ENCODE results near the gene XBP1.

XBP1 gene

GRCh38 chr22:28780296-28780695 lies 20.1 kb downstream of the XBP1 start:
- TF ChIP-seq CTCF (IDR thresholded peaks at IDR 0.05): no peak
- Histone ChIP-seq H3K79me2 (peaks cover 12% of the 10 kb centered on the region), H3K9me3 (ENCODE audit: control insufficient read depth, low read length) (no peaks in the 10 kb centered on the region), H3K9ac (no peak overlapping the region), H3K27me3 (ENCODE audit: control insufficient read depth, insufficient read depth, low read length) (no peaks in the 10 kb centered on the region), H2AFZ (no peak overlapping the region), H3K36me3 (ENCODE audit: control insufficient read depth, insufficient read depth, low read length) (no peaks in the 10 kb centered on the region), H3K4me2 (ENCODE audit: low read length) (no peak overlapping the region), H3K27ac (no peak overlapping the region), H3K4me3 (ENCODE audit: low read depth, low read length) (no peak overlapping the region), H3K4me1 (peaks cover 2% of the 10 kb centered on the region)

GRCh38 chr22:28779833-28780232 lies 20.5 kb downstream of the XBP1 start:
- H3K4me1 ChIP-seq: peaks cover 2% of the 10 kb centered on the region
- no peak overlapping the region for H3K27ac ChIP-seq
- no peak overlapping the region for H3K9ac ChIP-seq
- no peak for TF ChIP-seq CTCF (IDR thresholded peaks at IDR 0.05)
- no peaks in the 10 kb centered on the region for H3K9me3 ChIP-seq (ENCODE audit: control insufficient read depth, low read length)
- H3K4me3 ChIP-seq (ENCODE audit: low read depth, low read length): no peak overlapping the region
- no peaks in the 10 kb centered on the region for H3K36me3 ChIP-seq (ENCODE audit: control insufficient read depth, insufficient read depth, low read length)
- no peak overlapping the region for H2AFZ ChIP-seq
- H3K4me2 ChIP-seq (ENCODE audit: low read length): no peak overlapping the region
- peaks cover 17% of the 10 kb centered on the region for H3K79me2 ChIP-seq
- no peaks in the 10 kb centered on the region for H3K27me3 ChIP-seq (ENCODE audit: control insufficient read depth, insufficient read depth, low read length)

GRCh38 chr22:28774378-28774777 lies 26.0 kb downstream of the XBP1 start:
- H3K27me3 ChIP-seq (ENCODE audit: control insufficient read depth, insufficient read depth, low read length): no peaks in the 10 kb centered on the region
- no peak overlapping the region for H3K4me2 ChIP-seq (ENCODE audit: low read length)
- H3K4me3 ChIP-seq (ENCODE audit: low read depth, low read length): no peak overlapping the region
- H3K9ac ChIP-seq: no peak overlapping the region
- H3K36me3 ChIP-seq (ENCODE audit: control insufficient read depth, insufficient read depth, low read length): no peaks in the 10 kb centered on the region
- H2AFZ ChIP-seq: no peak overlapping the region
- H3K9me3 ChIP-seq (ENCODE audit: control insufficient read depth, low read length): no peaks in the 10 kb centered on the region
- H3K27ac ChIP-seq: no peak overlapping the region
- peaks cover 24% of the 10 kb centered on the region for H3K79me2 ChIP-seq
- TF ChIP-seq CTCF (IDR thresholded peaks at IDR 0.05): no peak
- no peaks in the 10 kb centered on the region for H3K4me1 ChIP-seq

- H3K79me2 ChIP-seq: peaks cover 24% of the 10 kb centered on the region
- H3K9ac ChIP-seq: no peak overlapping the region
- TF ChIP-seq CTCF (IDR thresholded peaks at IDR 0.05): no peak
- H3K4me1 ChIP-seq: no peaks in the 10 kb centered on the region
- H2AFZ ChIP-seq: peak overlapping the region; percentile 56
- no peak overlapping the region for H3K27ac ChIP-seq
- H3K4me3 ChIP-seq (ENCODE audit: low read depth, low read length): peak overlapping the region; percentile 95
- no peaks in the 10 kb centered on the region for H3K36me3 ChIP-seq (ENCODE audit: control insufficient read depth, insufficient read depth, low read length)
- H3K9me3 ChIP-seq (ENCODE audit: control insufficient read depth, low read length): no peaks in the 10 kb centered on the region
- H3K27me3 ChIP-seq (ENCODE audit: control insufficient read depth, insufficient read depth, low read length): no peaks in the 10 kb centered on the region
- H3K4me2 ChIP-seq (ENCODE audit: low read length): peak overlapping the region; percentile 96
These were observed 26.9 kb downstream of the XBP1 start for GRCh38 chr22:28773461-28773867.

- no peak for TF ChIP-seq CTCF (IDR thresholded peaks at IDR 0.05)
- H3K27me3 ChIP-seq (ENCODE audit: control insufficient read depth, insufficient read depth, low read length): no peaks in the 10 kb centered on the region
- H3K4me3 ChIP-seq (ENCODE audit: low read depth, low read length): peak within 1 kb of the TSS; percentile 95
- no peaks in the 10 kb centered on the region for H3K9me3 ChIP-seq (ENCODE audit: control insufficient read depth, low read length)
- H2AFZ ChIP-seq: peak within 1 kb of the TSS; percentile 90
- peak within 1 kb of the TSS; percentile 84 for H3K27ac ChIP-seq
- H3K9ac ChIP-seq: no peak within 1 kb of the TSS
- no peaks in the 10 kb centered on the region for H3K36me3 ChIP-seq (ENCODE audit: control insufficient read depth, insufficient read depth, low read length)
- H3K4me1 ChIP-seq: no peaks in the 10 kb centered on the region
- H3K79me2 ChIP-seq: peaks cover 22% of the 10 kb centered on the region
- H3K4me2 ChIP-seq (ENCODE audit: low read length): peak within 1 kb of the TSS; percentile 96
These were observed 27.5 kb downstream of the XBP1 start, which contains the start of gene CCDC117 for GRCh38 chr22:28772633-28773460. Gene CCDC117, plus strand, starts transcription at chr22:28772695. Its CDS starts 155 bp downstream, at chr22:28772850.
